Cerebellar cortex (tissue), 1 donor: ENCODE measurements around the gene COMT.
A peak's percentile ranks its signal among the peaks of the same experiment; 100 is the strongest.

ENCODE experiments used
- DNase-seq: peaks from one replicate; pipeline ENCODE4 v3.0.0-alpha.2; 2015; ENCODE audit warnings: low spot score

The COMT gene

DNA sequence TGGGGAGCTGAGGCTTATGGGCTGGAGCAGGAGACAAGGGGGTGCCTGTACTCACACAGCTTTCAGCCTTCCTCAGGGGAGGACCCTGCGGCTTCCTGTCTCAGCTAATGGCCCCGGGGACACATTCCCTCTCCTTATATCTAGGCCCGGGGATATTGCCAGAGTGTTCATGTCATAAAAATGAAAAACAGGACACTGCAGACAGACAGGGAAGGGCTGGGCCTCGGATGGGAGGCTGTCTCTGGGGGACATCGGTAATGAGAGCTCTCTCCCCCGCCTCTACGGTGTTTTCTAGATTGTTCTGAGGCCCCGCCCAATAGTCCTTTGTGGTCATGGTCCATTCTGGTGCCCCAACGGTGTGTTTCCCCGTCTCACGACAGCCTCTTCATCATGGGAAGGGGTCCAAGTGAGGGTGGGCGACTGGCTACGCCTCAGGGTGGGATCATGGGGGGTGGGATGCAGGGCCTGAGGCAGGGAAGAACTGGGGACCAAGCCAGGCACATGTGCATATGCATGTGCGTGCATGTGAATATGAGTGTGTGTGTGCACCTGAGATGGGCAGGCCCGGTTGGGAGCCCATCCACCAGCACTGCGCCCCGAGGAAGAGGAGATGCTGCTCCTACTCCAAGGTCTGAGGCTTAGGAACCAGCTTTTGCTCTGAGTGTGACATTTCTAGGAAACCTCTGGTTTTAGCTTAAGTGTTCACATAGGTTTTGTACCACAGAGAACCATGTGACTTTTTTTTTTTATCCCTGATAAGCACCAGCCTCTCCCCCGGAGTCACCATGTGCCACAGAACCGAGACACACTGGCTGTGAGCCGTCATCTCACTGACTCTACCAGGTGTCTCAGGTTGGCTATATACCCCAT, 69.8 kb downstream of the COMT start:
- DNase-seq, result peak; percentile 66

DNA sequence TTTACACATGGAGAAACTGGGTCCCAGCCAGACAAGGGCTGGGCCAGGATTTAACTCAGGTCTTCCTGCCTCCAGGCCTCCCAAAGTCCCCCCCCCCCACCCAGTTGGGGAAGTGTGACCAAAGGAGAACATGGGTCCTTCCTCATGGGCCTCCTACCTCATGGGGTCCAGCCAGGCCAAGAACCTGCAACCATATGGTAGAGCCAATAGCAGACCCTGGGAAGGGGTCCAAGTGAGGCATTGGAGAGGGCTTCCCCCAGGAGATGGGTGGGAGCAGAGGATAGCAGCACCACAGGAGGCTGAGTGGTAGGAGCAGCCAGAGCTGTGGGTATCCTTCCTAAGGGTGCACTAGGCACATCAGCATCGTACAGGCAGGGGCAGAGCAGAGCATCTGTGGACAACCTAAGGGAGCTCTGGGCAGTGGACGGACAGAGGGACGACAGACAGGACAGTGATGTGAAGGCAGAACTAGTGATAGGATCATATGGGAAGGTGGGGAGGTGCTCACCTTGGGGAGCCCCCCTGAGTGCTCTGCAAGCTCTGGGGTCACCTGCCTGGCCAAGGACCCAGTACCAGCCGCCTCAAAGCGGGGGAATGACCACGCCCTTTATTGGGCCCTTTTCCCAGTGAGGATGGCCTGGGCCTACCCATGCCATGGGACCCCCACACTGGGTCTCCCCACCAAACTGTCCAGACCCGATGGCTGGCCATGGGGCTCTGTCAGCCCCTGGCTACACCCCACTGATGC, 70.6 kb downstream of the COMT start:
- no peak for DNase-seq

DNA sequence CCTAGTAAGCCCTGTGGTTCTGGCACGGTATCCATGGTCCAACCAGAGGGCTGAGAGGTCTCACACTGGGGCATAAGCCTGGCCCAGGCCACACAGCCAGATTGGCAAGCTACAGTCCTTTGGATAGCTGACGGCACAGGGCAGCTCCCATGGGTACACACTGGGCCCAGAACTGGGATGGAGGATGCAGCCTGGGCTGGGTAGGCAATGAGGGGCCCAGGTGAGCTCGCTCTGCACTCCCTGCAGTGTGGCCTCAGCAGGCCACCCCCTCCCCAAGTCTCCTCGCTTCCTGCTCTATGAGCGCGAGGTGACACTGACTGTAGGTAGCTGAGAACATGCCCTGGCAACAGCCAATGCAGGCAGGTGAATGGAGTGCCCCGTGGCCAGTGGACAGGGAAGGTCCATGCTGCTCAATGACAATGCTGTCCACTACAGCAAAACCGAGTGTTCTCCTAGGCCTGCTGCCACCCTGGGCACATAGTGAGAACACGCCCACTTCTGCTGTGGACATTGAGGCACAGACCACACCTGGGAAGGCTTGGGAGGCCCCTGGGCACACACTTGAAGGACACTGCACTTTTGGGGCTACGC, 71.3 kb downstream of the COMT start:
- no peak for DNase-seq

DNA sequence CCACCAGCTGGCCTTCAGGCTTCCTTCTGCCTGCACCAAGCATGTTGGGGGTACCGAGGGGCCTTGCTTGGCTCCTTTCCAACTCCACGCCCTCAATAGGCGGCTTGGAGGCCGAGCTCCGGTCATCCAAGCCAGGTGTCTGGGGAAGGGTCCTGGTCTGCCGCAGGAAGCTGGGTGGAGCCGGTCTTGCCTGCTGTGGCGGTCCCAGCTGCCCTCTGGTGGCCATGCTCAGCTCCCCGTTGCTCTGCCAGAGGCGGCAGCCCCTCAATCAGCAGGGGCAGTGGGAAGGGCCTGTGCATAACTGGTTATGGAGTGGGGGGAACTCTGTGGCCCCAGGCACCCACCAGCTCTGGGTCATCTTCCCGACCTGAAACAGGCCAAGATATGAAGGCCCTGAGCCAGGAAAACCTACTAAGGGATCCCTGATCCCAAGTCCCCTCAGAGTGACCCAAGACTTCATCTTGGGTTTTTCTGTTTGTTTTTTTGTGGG, 71.9 kb downstream of the COMT start:
- DNase-seq, result peak; percentile 66

DNA sequence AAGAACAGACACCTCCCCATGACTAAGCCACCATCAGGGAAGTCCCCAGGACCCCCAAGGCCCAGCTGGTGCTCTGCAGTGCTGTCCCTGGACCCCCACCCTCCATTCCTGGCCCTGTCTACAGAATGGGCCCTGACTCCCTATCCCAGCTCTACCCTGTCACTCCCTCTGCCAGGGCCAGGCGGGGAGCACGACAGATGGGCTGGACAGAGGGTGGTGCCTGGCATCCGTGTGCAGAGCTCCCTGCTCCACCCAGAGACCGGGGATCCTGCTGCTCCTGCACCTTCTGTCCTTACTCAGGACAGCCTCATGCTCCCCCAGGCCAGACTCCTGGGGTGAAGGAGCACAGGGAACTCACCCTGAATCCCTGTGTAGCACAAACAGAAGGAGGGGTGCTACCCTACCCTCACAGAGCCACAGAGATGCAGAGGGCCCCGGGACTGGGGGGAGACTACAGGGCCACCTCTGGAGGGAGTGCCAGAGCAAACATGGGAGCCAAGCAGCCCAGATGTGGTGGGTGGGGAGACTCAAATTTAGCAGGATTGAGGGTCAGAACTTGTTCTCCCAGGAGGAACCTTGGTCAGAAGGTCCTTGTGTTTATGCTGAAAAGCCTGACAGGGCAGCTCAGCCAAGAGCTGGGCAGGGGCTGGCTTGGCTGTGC, 73.1 kb downstream of the COMT start:
- DNase-seq, result peak; percentile 86

DNA sequence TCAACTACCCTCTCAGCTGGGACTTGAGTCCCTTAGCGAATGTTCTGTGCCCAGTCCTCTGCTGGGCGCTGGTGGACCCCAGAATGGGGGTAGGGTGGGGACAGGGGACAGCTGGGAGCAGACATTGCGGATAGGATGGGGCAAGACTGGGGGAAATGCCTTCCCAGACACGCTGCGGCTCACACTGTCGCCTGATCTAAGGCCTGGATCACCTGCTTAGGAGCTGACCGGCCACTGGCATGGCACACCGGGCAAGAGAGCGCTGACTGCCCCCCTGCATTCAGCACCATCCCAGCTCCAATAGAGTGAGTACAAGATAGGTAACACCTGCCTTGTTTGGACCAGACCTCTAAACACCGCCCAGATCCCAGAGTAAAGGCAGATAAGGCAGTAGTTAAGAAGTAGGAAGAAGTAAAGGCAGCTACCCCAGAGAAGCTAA, 73.6 kb downstream of the COMT start:
- DNase-seq, result no peak

DNA sequence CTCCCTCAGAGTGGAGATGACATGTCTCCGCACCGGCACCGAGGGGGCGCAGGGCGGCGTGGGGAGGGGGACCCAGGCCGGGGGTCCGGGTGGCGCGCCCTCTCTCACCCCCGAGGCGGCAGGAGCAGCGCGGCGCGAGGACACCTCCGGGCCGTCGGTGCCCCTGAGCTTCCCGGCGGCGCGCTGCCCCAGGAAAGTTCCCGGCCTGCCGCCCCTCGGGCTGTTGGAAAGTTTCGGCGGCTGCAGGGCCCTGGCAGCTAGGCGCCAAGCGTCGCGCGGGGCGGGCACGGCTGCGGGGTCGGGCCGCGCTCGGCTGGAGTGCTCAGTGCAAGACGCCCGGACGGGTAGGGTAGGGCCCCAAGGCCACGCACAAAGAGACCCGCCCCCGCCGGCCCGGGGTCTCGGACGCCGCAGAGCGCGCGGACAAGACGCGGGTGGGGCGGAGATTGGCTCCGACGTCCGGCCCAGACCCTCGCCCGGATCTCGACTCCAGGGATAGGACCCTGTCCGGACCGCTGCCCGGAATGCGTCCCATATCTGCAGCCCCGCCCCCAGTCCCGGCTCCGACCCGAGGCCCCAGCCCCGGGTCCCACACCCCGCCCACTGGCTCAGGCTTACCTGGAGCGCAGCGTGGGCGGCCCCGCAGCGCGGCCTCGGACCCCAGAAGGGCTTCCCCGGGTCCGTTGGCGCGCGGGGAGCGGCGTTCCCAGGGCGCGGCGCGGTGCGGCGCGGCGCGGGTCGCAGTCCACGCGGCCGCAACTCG, 74.6 kb downstream of the COMT start:
- no peak for DNase-seq

DNA sequence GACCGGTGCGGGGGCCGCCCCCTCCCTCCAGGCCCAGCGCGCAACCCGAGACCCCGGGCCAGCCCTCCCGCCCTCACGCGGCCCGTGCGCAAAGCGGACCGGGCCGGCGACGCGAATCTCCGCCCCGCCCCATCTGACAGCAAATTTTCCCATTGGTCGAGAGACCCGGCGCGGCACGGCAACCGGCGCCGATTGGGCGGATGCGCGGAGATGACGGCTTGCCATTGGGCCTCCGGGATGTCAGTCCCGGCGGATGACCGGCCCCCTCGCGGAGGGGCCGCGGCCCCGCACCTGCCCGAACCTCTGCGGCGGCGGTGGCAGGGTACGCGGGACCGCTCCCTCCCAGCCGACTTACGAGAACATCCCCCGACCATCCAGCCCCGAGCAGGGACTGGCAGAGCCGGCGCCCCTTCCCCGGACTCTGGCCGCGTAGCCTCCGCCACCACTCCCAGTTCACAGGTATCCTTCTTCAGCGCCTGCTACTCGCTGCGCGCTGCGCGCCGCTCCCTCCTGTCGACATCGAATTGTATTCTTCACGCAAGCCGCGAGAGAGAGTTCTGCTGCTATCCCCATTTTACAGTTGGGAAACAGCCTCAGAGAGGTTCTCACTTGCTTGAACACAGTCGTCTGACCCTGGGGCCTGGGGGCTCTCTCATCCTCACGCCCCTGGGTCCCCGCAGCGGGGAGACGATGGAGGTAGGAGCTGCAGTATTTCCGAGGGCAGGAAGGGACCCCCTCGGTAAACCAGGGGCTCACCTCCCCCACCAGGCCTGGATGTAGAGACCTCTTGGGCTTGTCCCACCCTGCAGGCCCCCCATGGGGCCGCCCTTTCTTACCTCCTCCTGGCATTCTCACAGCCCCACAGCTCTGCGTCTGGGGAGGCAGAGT, 75.4 kb downstream of the COMT start, which contains the start of gene ARVCF:
Gene ARVCF, minus strand, starts transcription at position 90 of the 888 bp plus-strand sequence. CDS start 26,029 bp downstream, outside the sequence.
- peak; percentile 88 for DNase-seq

DNA sequence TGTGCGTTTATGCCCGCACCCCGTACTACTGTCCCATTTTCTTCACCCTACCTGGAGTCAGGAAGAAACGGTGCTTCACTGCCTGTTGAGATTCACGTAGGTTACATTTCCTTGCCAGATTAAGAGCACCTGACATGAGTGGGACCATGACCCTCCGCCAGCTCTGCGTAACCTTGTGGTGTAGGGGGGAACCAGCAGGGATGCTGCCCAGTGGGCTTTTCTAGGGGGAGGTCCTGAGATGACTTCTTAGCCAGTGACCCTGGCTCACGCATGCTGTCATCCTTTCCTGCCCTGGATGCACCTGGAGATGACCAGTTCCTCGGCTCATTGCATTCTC, 76.0 kb downstream of the COMT start:
- DNase-seq, result no peak

DNA sequence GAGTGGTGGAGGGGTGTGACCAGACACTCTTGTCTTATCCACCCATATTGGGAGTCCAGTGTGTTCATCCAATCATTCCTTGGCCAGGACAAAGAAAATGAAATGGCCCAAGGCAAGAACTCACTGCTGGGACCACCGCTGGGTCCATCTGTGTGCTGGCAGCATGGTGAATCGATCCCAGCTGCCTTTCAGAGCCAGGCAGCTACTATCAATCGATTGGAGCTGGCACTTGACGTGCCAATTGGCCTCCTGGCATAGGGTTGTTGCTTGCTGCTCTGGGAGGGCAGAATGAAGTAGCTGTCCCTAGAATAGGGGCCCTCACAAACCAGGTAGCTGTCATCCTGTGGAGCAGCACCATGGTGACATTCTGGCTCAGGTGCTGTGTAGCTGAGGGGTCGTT, 76.4 kb downstream of the COMT start:
- DNase-seq, result no peak
